ENCODE results near the gene PREX1.

DNA sequence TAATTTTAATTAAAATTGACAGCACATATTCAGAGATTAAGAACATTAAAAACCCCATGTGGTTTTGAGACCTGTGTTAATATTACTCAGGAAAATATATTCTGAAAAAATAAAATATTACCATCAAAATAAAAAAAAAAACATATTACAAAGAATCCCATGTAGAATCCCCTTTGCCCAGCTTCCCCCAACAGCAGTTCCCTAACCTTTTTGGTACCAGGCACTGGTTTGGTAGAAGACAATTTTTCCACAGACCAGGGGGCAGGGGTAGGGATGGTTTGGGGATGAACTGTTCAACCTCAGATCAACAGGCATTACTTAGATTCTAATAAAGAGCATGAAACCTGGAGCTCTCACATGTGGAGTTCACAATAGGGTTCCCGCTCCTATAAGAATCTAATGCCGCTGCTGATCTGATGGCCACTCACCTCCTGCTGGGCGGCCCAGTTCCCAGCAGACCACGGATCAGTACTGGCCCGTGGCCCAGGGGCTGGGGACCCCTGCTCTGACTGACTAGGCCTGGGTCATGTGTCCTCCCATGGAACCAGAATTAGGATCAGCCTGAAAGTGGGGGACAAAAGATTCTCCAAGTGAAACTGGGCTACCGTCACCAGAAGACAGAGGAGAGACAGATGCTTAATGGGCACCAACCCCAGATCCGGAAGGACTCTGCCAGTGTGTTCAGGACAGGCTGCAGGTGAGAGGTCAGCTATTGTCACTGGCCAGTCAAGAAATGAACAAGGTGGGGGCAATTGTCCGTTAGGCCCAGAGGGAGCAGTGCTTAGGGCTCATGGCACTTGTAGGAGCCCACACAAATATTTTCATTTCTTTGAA is 235.5 kb downstream of the PREX1 start:
- TF ChIP-seq YY1 (IDR thresholded peaks at IDR 0.05; ENCODE audit: insufficient read depth, insufficient read length) (no peak), ZNF274 (IDR thresholded peaks at IDR 0.05; ENCODE audit: low read depth, low read length) (no peak)

All from NT2/D1 (cell line).